D721Med (cell line): Measurements from ENCODE around the gene LZTFL1.

Source experiments
- DNase-seq: peaks from one replicate; pipeline ENCODE4 v3.0.0; 2011; ENCODE audit warnings: low spot score; ENCODE audit not compliant: insufficient read length
- FAIRE-seq: peaks from 2 replicates; lab custom pipeline; 2011; peaks lifted over from hg19 to GRCh38; lab: Jason Lieb, UNC
- TF ChIP-seq, protein P1 (sequence below): IDR thresholded peaks from 2 replicates; pipeline ENCODE4 v1.5.1; 2012; ENCODE audit warnings: mild to moderate bottlenecking, control low read depth; ENCODE audit not compliant: insufficient read depth; ENCODE audit errors: missing control alignments

Gene LZTFL1

GRCh38 chr3:45826908-45827307 is 15.0 kb downstream of the LZTFL1 start:
- DNase-seq = no peak
- TF ChIP-seq, protein P1, sequence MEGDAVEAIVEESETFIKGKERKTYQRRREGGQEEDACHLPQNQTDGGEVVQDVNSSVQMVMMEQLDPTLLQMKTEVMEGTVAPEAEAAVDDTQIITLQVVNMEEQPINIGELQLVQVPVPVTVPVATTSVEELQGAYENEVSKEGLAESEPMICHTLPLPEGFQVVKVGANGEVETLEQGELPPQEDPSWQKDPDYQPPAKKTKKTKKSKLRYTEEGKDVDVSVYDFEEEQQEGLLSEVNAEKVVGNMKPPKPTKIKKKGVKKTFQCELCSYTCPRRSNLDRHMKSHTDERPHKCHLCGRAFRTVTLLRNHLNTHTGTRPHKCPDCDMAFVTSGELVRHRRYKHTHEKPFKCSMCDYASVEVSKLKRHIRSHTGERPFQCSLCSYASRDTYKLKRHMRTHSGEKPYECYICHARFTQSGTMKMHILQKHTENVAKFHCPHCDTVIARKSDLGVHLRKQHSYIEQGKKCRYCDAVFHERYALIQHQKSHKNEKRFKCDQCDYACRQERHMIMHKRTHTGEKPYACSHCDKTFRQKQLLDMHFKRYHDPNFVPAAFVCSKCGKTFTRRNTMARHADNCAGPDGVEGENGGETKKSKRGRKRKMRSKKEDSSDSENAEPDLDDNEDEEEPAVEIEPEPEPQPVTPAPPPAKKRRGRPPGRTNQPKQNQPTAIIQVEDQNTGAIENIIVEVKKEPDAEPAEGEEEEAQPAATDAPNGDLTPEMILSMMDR = no peak
- no peak for FAIRE-seq

DNA sequence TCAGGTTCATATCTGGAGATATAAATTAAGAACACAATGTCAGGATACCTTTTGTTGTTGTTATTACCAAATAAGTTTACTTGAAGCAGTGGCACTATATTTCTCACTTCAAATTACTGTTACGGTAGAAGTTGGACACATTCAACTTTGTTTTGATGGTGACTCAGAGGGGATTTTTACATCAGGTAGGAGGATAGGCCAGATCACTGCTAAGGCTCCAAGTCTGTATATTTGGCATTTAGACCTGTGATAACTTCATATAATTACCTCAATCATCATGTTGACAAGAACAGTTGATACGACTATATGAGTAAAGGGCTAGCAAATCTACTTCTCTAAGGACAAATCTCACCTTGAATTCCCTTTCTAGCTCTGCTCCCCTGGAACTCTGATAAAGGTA is 15.6 kb downstream of the LZTFL1 start:
- TF ChIP-seq, protein P1 = no peak
- DNase-seq = no peak
- no peak for FAIRE-seq

DNA sequence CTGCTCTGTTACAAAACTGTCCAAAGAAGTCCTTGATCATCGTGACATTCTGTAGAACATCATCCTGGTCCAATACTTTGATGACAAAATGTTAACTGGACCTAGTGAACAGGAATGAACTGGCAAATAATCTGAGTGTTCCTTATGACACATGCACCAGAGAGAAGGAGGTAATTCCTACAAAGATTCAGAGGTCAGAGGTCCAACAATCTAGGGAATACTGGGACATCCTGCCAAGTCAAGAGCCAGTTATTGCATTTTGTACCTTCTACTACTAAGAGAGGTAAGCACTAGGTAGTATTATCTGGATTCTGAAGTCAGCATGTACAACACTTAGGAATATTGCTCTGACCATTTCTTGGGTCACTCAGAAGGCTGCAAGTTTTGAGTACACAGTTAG is 20.8 kb downstream of the LZTFL1 start:
- DNase-seq (no peak), FAIRE-seq (no peak)
- TF ChIP-seq, protein P1 = no peak

DNA sequence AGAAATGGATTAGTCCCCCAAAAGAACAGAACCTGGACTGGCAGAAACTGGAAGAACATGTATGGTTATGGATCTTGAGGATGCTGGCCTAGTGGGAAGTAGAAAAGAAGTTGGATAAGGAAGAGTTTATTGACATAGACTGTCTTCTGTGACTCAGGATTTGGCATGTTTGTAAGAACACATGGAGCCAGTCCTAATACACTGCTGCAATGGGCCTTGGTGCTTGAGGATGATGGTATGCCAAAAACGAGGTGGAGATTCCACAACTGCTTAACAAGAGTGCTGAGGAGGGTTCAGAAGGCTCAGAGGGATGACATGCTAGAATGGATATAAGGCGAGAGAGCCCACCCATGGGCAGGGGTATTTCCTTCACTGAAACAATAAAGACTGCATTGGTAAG is 22.4 kb downstream of the LZTFL1 start:
- DNase-seq (no peak), FAIRE-seq (no peak)
- TF ChIP-seq, protein P1 = no peak

DNA sequence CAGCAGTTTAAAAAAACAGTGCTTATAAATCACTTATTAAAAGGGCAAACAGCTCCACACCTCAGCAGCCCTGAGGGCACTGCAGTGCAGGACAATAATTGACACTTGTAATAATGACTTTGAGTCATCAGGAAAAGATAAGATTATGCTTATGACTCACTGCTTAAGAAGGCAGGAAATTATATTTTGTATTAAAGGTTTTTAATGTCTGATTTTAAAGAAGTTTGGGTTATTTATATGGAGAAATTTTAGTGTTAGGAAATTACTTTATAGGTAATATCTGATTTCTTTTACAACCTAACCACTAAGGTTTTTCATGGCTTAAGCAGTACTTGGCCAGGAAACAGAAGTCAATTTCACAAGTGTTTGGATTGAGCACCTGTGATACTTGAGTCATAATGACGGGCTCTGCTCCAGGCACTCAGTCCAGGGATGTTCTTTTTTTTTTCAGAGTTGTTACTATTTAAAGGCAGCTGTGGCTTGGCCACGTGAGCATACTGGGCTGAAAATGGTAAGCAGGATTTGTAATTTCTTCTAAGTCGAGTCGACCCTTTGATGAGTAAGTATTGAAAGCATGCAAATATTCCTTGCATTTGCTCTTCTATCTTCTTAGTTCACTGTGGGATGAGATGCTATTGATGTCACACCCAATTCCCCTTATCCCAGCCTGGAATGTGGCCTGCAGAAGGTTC is 23.9 kb downstream of the LZTFL1 start:
- FAIRE-seq (no peak), DNase-seq (no peak)
- TF ChIP-seq, protein P1 = no peak

DNA sequence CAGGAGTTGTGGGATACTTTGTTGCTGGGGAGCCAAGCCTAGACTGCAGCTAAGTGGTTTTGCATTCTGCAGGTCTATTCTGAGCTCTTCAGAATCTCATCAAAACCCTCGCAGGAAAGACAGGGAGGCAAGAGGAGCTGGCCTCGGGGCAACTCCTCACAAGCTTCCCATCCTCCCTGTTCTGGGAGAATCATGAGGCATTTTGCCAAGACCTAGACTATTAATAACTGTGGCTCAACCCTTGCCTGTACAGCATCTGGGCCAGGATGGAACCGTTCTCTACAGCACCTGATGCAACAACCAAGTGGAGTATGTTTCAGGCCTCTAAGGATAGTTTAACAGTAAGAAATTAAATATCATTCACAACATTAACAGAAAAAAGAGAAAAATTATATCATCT is 25.4 kb downstream of the LZTFL1 start:
- FAIRE-seq (no peak), DNase-seq (no peak)
- TF ChIP-seq, protein P1 = no peak

DNA sequence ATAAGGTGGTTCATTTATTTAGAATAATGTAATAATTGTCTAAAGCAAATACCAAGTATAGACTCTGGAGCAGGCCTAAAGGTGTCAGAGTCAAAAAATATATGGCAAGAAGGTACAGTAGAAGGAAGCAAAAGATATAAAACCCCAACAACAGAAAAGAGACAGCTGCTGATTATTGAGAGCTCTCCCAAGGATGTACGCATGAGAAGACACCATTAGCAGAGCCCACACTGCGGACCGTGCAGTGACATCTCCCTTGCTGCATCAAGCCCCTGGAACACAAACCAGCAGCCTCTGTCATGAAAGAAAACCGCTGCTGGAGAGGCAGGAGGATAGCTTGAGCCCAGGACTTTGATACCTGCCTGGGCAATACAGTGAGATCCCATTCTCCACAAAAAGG is 27.6 kb downstream of the LZTFL1 start:
- DNase-seq (no peak), FAIRE-seq (no peak)
- TF ChIP-seq, protein P1 = no peak
